HCT116 (cell line): ENCODE results near the gene NCOA1. TPM values are rescaled to one million over a fixed set of nuclear protein-coding genes. Genes with fewer than 3 reads are reported as not detected.

Experiments
- ATAC-seq: fragments of 200-7000 bp; cut with Tn5 transposase; 2 replicates; pipeline ENCODE4 v1.9.1; 2020; ENCODE audit warnings: mild to moderate bottlenecking, moderate library complexity
- BruUV-seq: library from RNA; stranded (reverse); fragments of 400-500 nt; replicated peaks from 2 replicates; lab custom pipeline; 2021; lab: Mats Ljungman, UMichigan
- CTCF ChIA-PET: fragments of 300-600 bp; sonication (Branson Sonifier 250); formaldehyde crosslinking; loops from one replicate; lab custom pipeline; 2021; ENCODE audit warnings: antibody characterized with exemption; lab: Charles Lee
- POLR2A ChIA-PET: fragments of 300-600, 350-600 bp; sonication (Branson Sonifier 250); formaldehyde crosslinking; loops from one replicate; lab custom pipeline; 2021; ENCODE audit warnings: antibody characterized with exemption; lab: Charles Lee
- RAD21 ChIA-PET, 2 experiments: fragments of 300-600 bp; sonication (Branson Sonifier 250); formaldehyde crosslinking; loops; one replicate each; lab custom pipeline; 2023; ENCODE audit warnings: low total read pairs in 2 of 2; ENCODE audit not compliant: uncharacterized antibody in 2 of 2, unreplicated experiment in 2 of 2, low non-redundant PET in 1 of 2; lab: Charles Lee
- DNase-seq: peaks from one replicate; pipeline ENCODE4 v3.0.0-alpha.2; 2010; ENCODE audit warnings: low read depth, low spot score
- H2AFZ ChIP-seq: fragments of 200-600 bp; shearing (Covaris generic), sonication (generic); 2 replicates; pipeline ENCODE4 v1.6.1; 2017; ENCODE audit warnings: low read depth, mixed run types, mixed read lengths, antibody characterized with exemption, low read length; ENCODE audit not compliant: poor library complexity, severe bottlenecking
- H3K27ac ChIP-seq: 2 replicates; pipeline ENCODE4 v1.5.1; 2012; ENCODE audit warnings: low read depth, low read length
- H3K27me3 ChIP-seq: fragments of 200-600 bp; sonication (generic); 2 replicates; pipeline ENCODE4 v1.6.1; 2016; ENCODE audit warnings: mixed run types, low read length, mixed read lengths; ENCODE audit not compliant: insufficient read depth
- H3K36me3 ChIP-seq, 2 experiments: fragments of 200-500 bp in 1 of 2; fragments of 200-600 bp in 1 of 2; sonication (Bioruptor generic) in 1 of 2; sonication (generic) in 1 of 2; 2 replicates each; pipeline versions ENCODE4 v1.5.1 to v1.6.1; 2014 to 2016; ENCODE audit warnings: low read length in 2 of 2, inconsistent platforms in 1 of 2, mixed read lengths in 1 of 2, mixed run types in 1 of 2; ENCODE audit not compliant: insufficient read depth in 2 of 2, control insufficient read depth in 1 of 2
- H3K4me1 ChIP-seq, 2 experiments: fragments of 200-600 bp in 1 of 2; sonication (generic) in 1 of 2; 2 replicates each; pipeline versions ENCODE4 v1.5.1 to v1.6.1; 2012 to 2017; ENCODE audit warnings: low read length in 2 of 2, inconsistent platforms in 1 of 2, mild to moderate bottlenecking in 1 of 2, mixed read lengths in 1 of 2, mixed run types in 1 of 2, moderate library complexity in 1 of 2; ENCODE audit not compliant: insufficient read depth in 2 of 2, control insufficient read depth in 1 of 2
- H3K4me2 ChIP-seq: fragments of 200-600 bp; sonication (generic); 2 replicates; pipeline ENCODE4 v1.6.1; 2017; ENCODE audit warnings: mixed run types, low read length, mixed read lengths
- H3K4me3 ChIP-seq, 2 experiments: fragments of 200-600 bp in 1 of 2; sonication (generic) in 1 of 2; replicated peaks in 1 of 2; 2 replicates each; pipeline ENCODE4 v1.5.1; 2011 to 2016; ENCODE audit warnings: low read length in 2 of 2, control low read depth in 1 of 2, low read depth in 1 of 2, mild to moderate bottlenecking in 1 of 2, mixed read lengths in 1 of 2, mixed run types in 1 of 2
- H3K79me2 ChIP-seq: fragments of 200-600 bp; sonication (generic); 2 replicates; pipeline ENCODE4 v1.6.1; 2017; ENCODE audit warnings: mild to moderate bottlenecking, mixed run types, low read length, moderate library complexity, mixed read lengths; ENCODE audit not compliant: insufficient read depth
- H3K9ac ChIP-seq: fragments of 200-600 bp; sonication (generic); 2 replicates; pipeline ENCODE4 v1.6.1; 2016; ENCODE audit warnings: low read length, mixed read lengths
- H3K9me2 ChIP-seq: fragments of 200-600 bp; sonication (generic), shearing (Covaris generic); 2 replicates; pipeline ENCODE4 v1.6.1; 2017; ENCODE audit warnings: mixed run types, mild to moderate bottlenecking, moderate library complexity; ENCODE audit not compliant: insufficient read depth
- H3K9me3 ChIP-seq, 2 experiments: fragments of 200-500 bp in 1 of 2; fragments of 200-600 bp in 1 of 2; sonication (Bioruptor generic) in 1 of 2; sonication (generic) in 1 of 2; 2 replicates each; pipeline ENCODE4 v1.6.1; 2014 to 2017; ENCODE audit warnings: low read length in 2 of 2, mixed read lengths in 2 of 2, inconsistent platforms in 1 of 2, low read depth in 1 of 2, mild to moderate bottlenecking in 1 of 2, mixed run types in 1 of 2, moderate library complexity in 1 of 2; ENCODE audit not compliant: control insufficient read depth in 1 of 2, insufficient read depth in 1 of 2
- H4K20me1 ChIP-seq: fragments of 200-600 bp; sonication (generic), shearing (Covaris generic); 2 replicates; pipeline ENCODE4 v1.6.1; 2017; ENCODE audit warnings: mixed run types, mild to moderate bottlenecking, moderate library complexity; ENCODE audit not compliant: insufficient read depth
- CBX3 ChIP-seq: IDR thresholded peaks from 2 replicates; pipeline ENCODE4 v1.6.1; 2012; ENCODE audit warnings: low read depth
- CEBPB ChIP-seq: IDR thresholded peaks from 2 replicates; pipeline ENCODE4 v1.6.1; 2012; ENCODE audit warnings: low read depth
- EGR1 ChIP-seq: IDR thresholded peaks from 2 replicates; pipeline ENCODE4 v1.6.1; 2012; ENCODE audit warnings: low read depth
- ELF1 ChIP-seq: IDR thresholded peaks from 2 replicates; pipeline ENCODE4 v1.6.1; 2012; ENCODE audit warnings: low read depth, borderline replicate concordance
- EZH2 ChIP-seq: fragments of 200-600 bp; sonication (generic); IDR thresholded peaks from 2 replicates; pipeline ENCODE4 v1.6.1; 2017; ENCODE audit warnings: antibody characterized with exemption, mixed run types
- FOSL1 ChIP-seq: IDR thresholded peaks from 2 replicates; pipeline ENCODE4 v1.6.1; 2012; ENCODE audit warnings: low read depth
- MAX ChIP-seq: IDR thresholded peaks from 2 replicates; pipeline ENCODE4 v1.6.1; 2012
- SIN3A ChIP-seq: IDR thresholded peaks from 2 replicates; pipeline ENCODE4 v1.6.1; 2012; ENCODE audit warnings: low read depth
- SP1 ChIP-seq: IDR thresholded peaks from 2 replicates; pipeline ENCODE4 v1.6.1; 2012; ENCODE audit warnings: low read depth
- SRF ChIP-seq: IDR thresholded peaks from 2 replicates; pipeline ENCODE4 v1.6.1; 2012; ENCODE audit warnings: low read depth
- TCF7L2 ChIP-seq: IDR thresholded peaks from 2 replicates; pipeline ENCODE4 v1.7.0; 2011; ENCODE audit warnings: borderline replicate concordance, inconsistent platforms; ENCODE audit not compliant: insufficient read depth, insufficient read length; ENCODE audit errors: extremely low read depth
- YY1 ChIP-seq: IDR thresholded peaks from 2 replicates; pipeline ENCODE4 v1.6.1; 2011; ENCODE audit warnings: low read length, low read depth, moderate library complexity, mild to moderate bottlenecking; ENCODE audit not compliant: insufficient replicate concordance; ENCODE audit errors: extremely low read depth
- ZFX ChIP-seq: fragments of 450-650 bp; IDR thresholded peaks from 2 replicates; pipeline ENCODE4 v1.6.1; 2017
- ZNF274 ChIP-seq: fragments of 200-500 bp; sonication (Bioruptor generic); IDR thresholded peaks from 2 replicates; pipeline ENCODE4 v1.6.1; 2014; ENCODE audit warnings: mild to moderate bottlenecking, low read depth, low read length, inconsistent platforms
- intact Hi-C: fragments of 100-400 bp; cut with micrococcal nuclease; formaldehyde crosslinking; loops from 2 replicates; pipeline ENCODE4 v1.10.0; 2022
- total RNA-seq: library from RNA; stranded (reverse); gene quantifications from one replicate; pipeline ENCODE4 v1.2.1, GENCODE V29; 2021; ENCODE audit not compliant: unreplicated experiment
- TF ChIP-seq, protein P1 (sequence below), 3 experiments: fragments of 200-600 bp in 1 of 3; sonication (generic) in 1 of 3; IDR thresholded peaks in 2 of 3; conservative IDR thresholded peaks in 1 of 3; 2 replicates each; pipeline ENCODE4 v1.5.1; 2012 to 2017; ENCODE audit warnings: low read depth in 2 of 3, low read length in 2 of 3, antibody characterized with exemption in 1 of 3, borderline replicate concordance in 1 of 3, control low read depth in 1 of 3, mild to moderate bottlenecking in 1 of 3, mixed read lengths in 1 of 3, mixed run types in 1 of 3, moderate library complexity in 1 of 3; ENCODE audit not compliant: insufficient read depth in 1 of 3
- TF ChIP-seq, protein P2 (sequence below): IDR thresholded peaks from 2 replicates; pipeline ENCODE4 v1.6.1; 2012

The NCOA1 gene
- total RNA-seq, 1 experiment from 2014 or later: 10.4 TPM

DNA sequence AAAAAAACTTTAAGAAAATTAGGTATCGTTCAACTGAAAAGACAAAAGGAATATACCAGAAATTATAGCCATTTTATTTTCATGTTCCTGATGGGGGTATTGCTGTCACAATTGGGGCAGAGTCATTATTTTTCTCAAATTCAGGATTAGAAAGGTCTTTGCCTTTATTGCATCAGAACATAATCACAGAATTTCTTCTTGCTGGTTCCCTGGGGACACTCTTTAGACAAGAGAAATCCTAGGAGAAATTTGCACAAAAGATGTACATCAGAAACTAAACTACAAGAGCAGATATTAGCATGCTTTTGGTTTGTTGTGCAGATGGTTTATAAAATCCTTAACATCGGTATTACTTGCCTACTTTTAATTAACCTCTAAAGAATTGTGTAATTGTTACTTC, 103.2 kb downstream of the NCOA1 start:
- Histone ChIP-seq H3K4me1 (no peaks in the 10 kb centered on the region), H3K79me2 (no peaks in the 10 kb centered on the region), H3K9me3 (no peaks in the 10 kb centered on the region), H2AFZ (no peak overlapping the region), H3K4me3 (no peak overlapping the region), H3K27ac (no peak overlapping the region), H3K9ac (no peak overlapping the region), H3K27me3 (no peaks in the 10 kb centered on the region), H3K4me2 (no peak overlapping the region), H4K20me1 (no peaks in the 10 kb centered on the region), H3K9me2 (no peaks in the 10 kb centered on the region), H3K36me3 (no peaks in the 10 kb centered on the region)
- ChIA-PET CTCF (no interaction called here), RAD21 (no interaction called here), POLR2A (no interaction called here)
- DNase-seq: no peak
- intact Hi-C loops: no loop called here
- TF ChIP-seq YY1: no peak
- TF ChIP-seq CEBPB: no peak
- TF ChIP-seq SRF: no peak
- TF ChIP-seq, protein P1, sequence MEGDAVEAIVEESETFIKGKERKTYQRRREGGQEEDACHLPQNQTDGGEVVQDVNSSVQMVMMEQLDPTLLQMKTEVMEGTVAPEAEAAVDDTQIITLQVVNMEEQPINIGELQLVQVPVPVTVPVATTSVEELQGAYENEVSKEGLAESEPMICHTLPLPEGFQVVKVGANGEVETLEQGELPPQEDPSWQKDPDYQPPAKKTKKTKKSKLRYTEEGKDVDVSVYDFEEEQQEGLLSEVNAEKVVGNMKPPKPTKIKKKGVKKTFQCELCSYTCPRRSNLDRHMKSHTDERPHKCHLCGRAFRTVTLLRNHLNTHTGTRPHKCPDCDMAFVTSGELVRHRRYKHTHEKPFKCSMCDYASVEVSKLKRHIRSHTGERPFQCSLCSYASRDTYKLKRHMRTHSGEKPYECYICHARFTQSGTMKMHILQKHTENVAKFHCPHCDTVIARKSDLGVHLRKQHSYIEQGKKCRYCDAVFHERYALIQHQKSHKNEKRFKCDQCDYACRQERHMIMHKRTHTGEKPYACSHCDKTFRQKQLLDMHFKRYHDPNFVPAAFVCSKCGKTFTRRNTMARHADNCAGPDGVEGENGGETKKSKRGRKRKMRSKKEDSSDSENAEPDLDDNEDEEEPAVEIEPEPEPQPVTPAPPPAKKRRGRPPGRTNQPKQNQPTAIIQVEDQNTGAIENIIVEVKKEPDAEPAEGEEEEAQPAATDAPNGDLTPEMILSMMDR (IDR thresholded peaks at IDR 0.05 in 2 of 3, conservative IDR thresholded peaks at IDR 0.05 in 1 of 3; ENCODE audit: borderline replicate concordance in 1 of 3, insufficient read depth in 1 of 3, low read depth in 2 of 3, low read length in 2 of 3): no peak
- no peak for TF ChIP-seq ZNF274
- TF ChIP-seq, protein P2, sequence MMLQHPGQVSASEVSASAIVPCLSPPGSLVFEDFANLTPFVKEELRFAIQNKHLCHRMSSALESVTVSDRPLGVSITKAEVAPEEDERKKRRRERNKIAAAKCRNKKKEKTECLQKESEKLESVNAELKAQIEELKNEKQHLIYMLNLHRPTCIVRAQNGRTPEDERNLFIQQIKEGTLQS: no peak
- no peak for TF ChIP-seq CBX3
- no peak for TF ChIP-seq EZH2
- TF ChIP-seq ZFX: no peak
- no peak for TF ChIP-seq ELF1
- TF ChIP-seq SIN3A: no peak
- no peak for TF ChIP-seq FOSL1
- no peak for TF ChIP-seq TCF7L2
- no peak for TF ChIP-seq MAX
- no peak for TF ChIP-seq SP1
- TF ChIP-seq EGR1: no peak
- BruUV-seq: no TSS peak
- no peak for ATAC-seq
